A673 (cell line): Measurements from ENCODE around the gene FAM185A. TPM values are rescaled to one million over a fixed set of nuclear protein-coding genes. Genes with fewer than 3 reads are reported as not detected.
"Not testable (repeated sequence)": the region's sequence is repeated elsewhere in the genome, so short reads cannot be mapped to it uniquely, and the experiment has no call there.

Source experiments
- BruUV-seq: library from RNA; stranded (reverse); fragments of 400-500 nt; replicated peaks from 2 replicates; lab custom pipeline; 2021; lab: Mats Ljungman, UMichigan
- CTCF ChIA-PET: fragments of 300-600 bp; sonication (Branson Sonifier 250); formaldehyde crosslinking; loops from one replicate; lab custom pipeline; 2022; ENCODE audit warnings: antibody characterized with exemption; lab: Charles Lee
- POLR2A ChIA-PET: fragments of 300-600 bp; sonication (Branson Sonifier 250); formaldehyde crosslinking; loops from one replicate; lab custom pipeline; 2022; ENCODE audit warnings: antibody characterized with exemption; ENCODE audit not compliant: low non-redundant PET; lab: Charles Lee
- DNase-seq: peaks from one replicate; pipeline ENCODE4 v3.0.0-alpha.2; 2015; ENCODE audit warnings: low spot score
- H3K27ac ChIP-seq: fragments of 200-600 bp; sonication (generic); 2 replicates; pipeline ENCODE4 v1.5.1; 2016; ENCODE audit warnings: mixed run types, low read depth, mild to moderate bottlenecking, mixed read lengths, antibody characterized with exemption, low read length; ENCODE audit not compliant: poor library complexity, severe bottlenecking
- H3K27me3 ChIP-seq: fragments of 200-600 bp; sonication (generic); replicated peaks from 2 replicates; pipeline ENCODE4 v1.6.1; 2017; ENCODE audit warnings: mixed run types, low read depth, mild to moderate bottlenecking, mixed read lengths, antibody characterized with exemption, low read length; ENCODE audit not compliant: insufficient read depth, poor library complexity
- H3K36me3 ChIP-seq: fragments of 200-600 bp; sonication (generic); 2 replicates; pipeline ENCODE4 v1.6.1; 2016; ENCODE audit warnings: mixed run types, mild to moderate bottlenecking, mixed read lengths, antibody characterized with exemption, low read length; ENCODE audit not compliant: insufficient read depth, poor library complexity, severe bottlenecking
- H3K4me1 ChIP-seq: fragments of 200-600 bp; sonication (generic); 2 replicates; pipeline ENCODE4 v1.6.1; 2017; ENCODE audit warnings: mixed run types, mild to moderate bottlenecking, mixed read lengths, antibody characterized with exemption, low read length; ENCODE audit not compliant: insufficient read depth, poor library complexity, severe bottlenecking
- H3K4me3 ChIP-seq: fragments of 200-600 bp; sonication (generic); 2 replicates; pipeline ENCODE4 v1.5.1; 2016; ENCODE audit warnings: low read depth, mixed run types, mild to moderate bottlenecking, mixed read lengths, low read length; ENCODE audit not compliant: poor library complexity, severe bottlenecking
- H3K9me3 ChIP-seq: fragments of 200-600 bp; sonication (generic); 2 replicates; pipeline ENCODE4 v1.6.1; 2016; ENCODE audit warnings: mixed run types, low read depth, mild to moderate bottlenecking, mixed read lengths, antibody characterized with exemption, low read length; ENCODE audit not compliant: poor library complexity, severe bottlenecking
- EZH2 ChIP-seq: fragments of 200-600 bp; sonication (generic); IDR thresholded peaks from 2 replicates; pipeline ENCODE4 v1.6.1; 2017; ENCODE audit warnings: borderline replicate concordance, low read depth, mild to moderate bottlenecking, mixed read lengths, antibody characterized with exemption, low read length; ENCODE audit not compliant: poor library complexity, severe bottlenecking
- intact Hi-C: fragments of 100-400 bp; cut with micrococcal nuclease; formaldehyde crosslinking; loops from one replicate; pipeline ENCODE4 v1.10.0; 2022; ENCODE audit not compliant: unreplicated experiment
- total RNA-seq: library from RNA; stranded (reverse); gene quantifications from 2 replicates; pipeline ENCODE4 v1.2.3, GENCODE V29; 2021
- TF ChIP-seq, protein P1 (sequence below): fragments of 300-800, 200-600 bp; sonication (generic); conservative IDR thresholded peaks from 2 replicates; pipeline ENCODE4 v1.5.1; 2017; ENCODE audit warnings: low read depth, mild to moderate bottlenecking, antibody characterized with exemption, low read length, moderate library complexity, mixed read lengths

The FAM185A gene
- total RNA-seq, 1 experiment from 2014 or later = 4.6 TPM

DNA sequence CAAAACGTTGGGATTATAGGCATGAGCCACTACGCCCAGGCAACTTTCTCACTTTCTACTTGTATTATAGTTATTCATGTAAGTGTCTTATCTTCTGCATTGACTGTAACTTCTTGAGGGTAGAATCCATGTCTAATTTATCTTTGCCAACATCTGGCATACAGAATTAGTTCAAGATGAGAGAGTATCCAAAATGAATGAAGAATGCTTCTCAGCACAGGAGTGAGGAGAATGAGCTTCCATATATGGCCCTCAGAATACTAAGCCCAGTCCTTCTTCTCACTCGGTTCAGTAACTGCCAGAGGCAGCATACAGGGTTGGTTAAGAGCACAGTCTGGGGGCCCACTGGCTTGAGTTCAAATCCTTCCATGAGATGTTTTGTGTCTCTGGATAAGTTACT, 89.0 kb downstream of the FAM185A start:
- CTCF ChIA-PET = no interaction called here
- Histone ChIP-seq H3K4me1 (peaks cover 21% of the 10 kb centered on the region), H3K27me3 (no peaks in the 10 kb centered on the region), H3K9me3 (no peaks in the 10 kb centered on the region), H3K27ac (no peak overlapping the region), H3K36me3 (no peaks in the 10 kb centered on the region), H3K4me3 (no peak overlapping the region)
- peak; percentile 35 for DNase-seq
- no TSS peak for BruUV-seq
- TF ChIP-seq, protein P1, sequence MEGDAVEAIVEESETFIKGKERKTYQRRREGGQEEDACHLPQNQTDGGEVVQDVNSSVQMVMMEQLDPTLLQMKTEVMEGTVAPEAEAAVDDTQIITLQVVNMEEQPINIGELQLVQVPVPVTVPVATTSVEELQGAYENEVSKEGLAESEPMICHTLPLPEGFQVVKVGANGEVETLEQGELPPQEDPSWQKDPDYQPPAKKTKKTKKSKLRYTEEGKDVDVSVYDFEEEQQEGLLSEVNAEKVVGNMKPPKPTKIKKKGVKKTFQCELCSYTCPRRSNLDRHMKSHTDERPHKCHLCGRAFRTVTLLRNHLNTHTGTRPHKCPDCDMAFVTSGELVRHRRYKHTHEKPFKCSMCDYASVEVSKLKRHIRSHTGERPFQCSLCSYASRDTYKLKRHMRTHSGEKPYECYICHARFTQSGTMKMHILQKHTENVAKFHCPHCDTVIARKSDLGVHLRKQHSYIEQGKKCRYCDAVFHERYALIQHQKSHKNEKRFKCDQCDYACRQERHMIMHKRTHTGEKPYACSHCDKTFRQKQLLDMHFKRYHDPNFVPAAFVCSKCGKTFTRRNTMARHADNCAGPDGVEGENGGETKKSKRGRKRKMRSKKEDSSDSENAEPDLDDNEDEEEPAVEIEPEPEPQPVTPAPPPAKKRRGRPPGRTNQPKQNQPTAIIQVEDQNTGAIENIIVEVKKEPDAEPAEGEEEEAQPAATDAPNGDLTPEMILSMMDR = no peak
- POLR2A ChIA-PET = no interaction called here
- intact Hi-C loops = loop anchor here (5.0 kb wide), 1 partner anchor 34 kb away; no protein-coding TSS in a partner anchor

DNA sequence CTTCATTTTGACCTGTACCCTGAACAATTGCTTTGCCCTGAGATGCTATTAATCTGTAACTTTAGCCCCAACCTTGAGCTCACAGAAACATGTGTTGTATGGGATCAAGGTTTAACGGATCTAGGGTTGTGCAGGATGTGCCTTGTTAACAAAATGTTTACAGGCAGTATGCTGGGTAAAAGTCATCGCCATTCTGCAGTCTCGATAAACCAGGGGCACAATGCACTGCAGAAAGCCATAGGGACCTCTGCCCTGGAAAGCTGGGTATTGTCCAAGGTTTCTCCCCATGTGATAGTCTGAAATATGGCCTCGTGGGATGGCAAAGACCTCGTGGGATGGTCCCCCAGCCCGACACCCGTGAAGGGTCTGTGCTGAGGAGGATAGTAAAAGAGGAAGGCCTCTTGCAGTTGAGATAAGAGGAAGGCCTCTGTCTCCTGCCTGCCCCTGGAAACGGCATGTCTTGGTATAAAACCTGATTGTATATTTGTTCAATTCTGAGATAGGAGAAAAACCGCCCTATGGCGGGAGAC, 89.8 kb downstream of the FAM185A start:
- CTCF ChIA-PET, H3K27ac ChIP-seq, BruUV-seq, H3K36me3 ChIP-seq, H3K4me3 ChIP-seq, POLR2A ChIA-PET, H3K27me3 ChIP-seq, H3K9me3 ChIP-seq, DNase-seq: not testable (repeated sequence)
- H3K4me1 ChIP-seq = peaks cover 21% of the 10 kb centered on the region
- intact Hi-C loops = loop anchor here (5.0 kb wide), 1 partner anchor 34 kb away; no protein-coding TSS in a partner anchor

DNA sequence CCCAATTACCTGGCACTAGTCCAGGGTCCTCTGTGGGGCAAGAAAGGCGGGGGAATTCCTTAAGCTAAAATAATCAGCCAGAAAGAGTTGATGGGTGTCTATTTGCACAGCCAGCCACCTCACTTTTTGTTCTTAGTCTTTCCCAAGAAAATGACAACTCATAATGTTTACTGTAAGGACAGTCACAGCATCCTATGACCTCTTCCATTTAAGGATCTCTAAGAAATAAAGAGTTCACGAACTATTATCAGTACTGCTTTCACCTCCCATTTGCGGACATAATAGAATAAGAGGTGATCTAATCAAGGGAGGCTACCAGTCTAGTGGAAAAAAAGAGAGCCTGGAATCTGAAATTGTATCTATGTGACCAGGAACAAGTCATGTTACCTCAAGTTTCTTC, 91.6 kb downstream of the FAM185A start:
- Histone ChIP-seq H3K36me3 (no peaks in the 10 kb centered on the region), H3K4me3 (no peak overlapping the region), H3K27ac (no peak overlapping the region), H3K4me1 (peaks cover 13% of the 10 kb centered on the region), H3K27me3 (no peaks in the 10 kb centered on the region), H3K9me3 (no peaks in the 10 kb centered on the region)
- ChIA-PET POLR2A (no interaction called here), CTCF (no interaction called here)
- BruUV-seq = no TSS peak
- DNase-seq = no peak
- no peak for TF ChIP-seq EZH2
- TF ChIP-seq, protein P1 = no peak
- intact Hi-C loops = no loop called here

DNA sequence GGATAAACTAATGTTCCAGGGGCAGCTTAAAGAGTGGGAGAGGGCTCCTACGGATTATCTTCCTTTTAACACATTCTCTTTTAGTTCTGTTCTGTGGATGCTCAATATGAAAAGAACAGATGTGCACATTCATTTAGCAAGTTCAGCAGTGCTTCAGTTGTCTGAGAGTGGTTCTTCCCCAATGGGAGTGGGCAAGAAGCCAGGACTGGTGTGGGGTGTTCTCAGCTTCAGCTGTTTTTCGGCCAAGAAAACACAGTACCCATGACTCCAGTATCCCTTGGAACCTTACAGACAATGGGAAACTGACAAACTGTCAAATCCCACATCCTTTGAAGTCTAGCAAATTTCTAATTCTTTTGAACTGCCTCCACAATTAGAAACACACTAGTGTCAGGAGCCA, 92.5 kb downstream of the FAM185A start:
- BruUV-seq = no TSS peak
- TF ChIP-seq, protein P1 = no peak
- TF ChIP-seq EZH2 = no peak
- ChIA-PET POLR2A (no interaction called here), CTCF (no interaction called here)
- no peak overlapping the region for H3K4me3 ChIP-seq
- peak; percentile 11 for DNase-seq
- no peaks in the 10 kb centered on the region for H3K27me3 ChIP-seq
- intact Hi-C loops = no loop called here
- H3K4me1 ChIP-seq = peaks cover 8% of the 10 kb centered on the region
- no peak overlapping the region for H3K27ac ChIP-seq
- no peaks in the 10 kb centered on the region for H3K36me3 ChIP-seq
- H3K9me3 ChIP-seq = no peaks in the 10 kb centered on the region
